GM12865 (cell line): Measurements from ENCODE around the gene ACOT12.

Experiments used
- DNase-seq: peaks from one replicate; pipeline ENCODE4 v3.0.0; 2010; ENCODE audit warnings: low read depth
- H3K4me3 ChIP-seq: 2 replicates; pipeline ENCODE4 v1.5.1; 2011; ENCODE audit warnings: mild to moderate bottlenecking, low read depth, low read length, control low read depth
- CTCF ChIP-seq: IDR thresholded peaks from 2 replicates; pipeline ENCODE4 v1.5.1; 2011; ENCODE audit warnings: low read length, control low read depth, low read depth, inconsistent platforms; ENCODE audit not compliant: insufficient read depth; ENCODE audit errors: missing control alignments

The ACOT12 gene

GRCh38 chr5:81288021-81288433 lies 105.9 kb downstream of the ACOT12 start:
- TF ChIP-seq CTCF = no peak
- peak; percentile 23 for DNase-seq
- no peak overlapping the region for H3K4me3 ChIP-seq

- TF ChIP-seq CTCF = no peak
- DNase-seq = no peak
- H3K4me3 ChIP-seq = no peak overlapping the region
Observed at GRCh38 chr5:81286059-81286617, 107.8 kb downstream of the ACOT12 start.

GRCh38 chr5:81283976-81284375 lies 110.0 kb downstream of the ACOT12 start:
- TF ChIP-seq CTCF = no peak

More at GRCh38 chr5:81283976-81284375, 110.0 kb downstream of the ACOT12 start:
- no peak overlapping the region for H3K4me3 ChIP-seq
- no peak for DNase-seq
